GM10847 (cell line): ENCODE results near the gene SLC19A1.

Source experiments
- POLR2A ChIP-seq: IDR thresholded peaks from 2 replicates; pipeline ENCODE4 v1.6.1; 2011; ENCODE audit not compliant: insufficient read length; ENCODE audit errors: extremely low read depth

SLC19A1 gene

DNA sequence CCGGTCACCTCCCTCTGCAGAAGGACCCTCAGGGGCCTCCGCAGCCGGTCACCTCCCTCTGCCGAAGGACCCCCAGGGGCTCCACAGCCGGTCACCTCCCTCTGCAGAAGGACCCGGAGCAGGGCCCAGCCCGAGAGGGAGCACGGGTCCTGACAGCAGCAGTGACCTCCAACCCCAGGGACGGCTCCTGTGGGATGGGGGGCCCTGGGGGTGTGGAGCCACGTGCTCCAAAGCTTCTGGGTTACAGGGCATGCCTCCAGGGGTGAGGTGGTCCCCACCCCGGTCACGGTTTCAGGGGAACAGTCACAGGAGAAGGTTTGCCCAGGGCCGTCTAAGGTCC lies 40.3 kb downstream of the SLC19A1 start:
- TF ChIP-seq POLR2A = no peak

DNA sequence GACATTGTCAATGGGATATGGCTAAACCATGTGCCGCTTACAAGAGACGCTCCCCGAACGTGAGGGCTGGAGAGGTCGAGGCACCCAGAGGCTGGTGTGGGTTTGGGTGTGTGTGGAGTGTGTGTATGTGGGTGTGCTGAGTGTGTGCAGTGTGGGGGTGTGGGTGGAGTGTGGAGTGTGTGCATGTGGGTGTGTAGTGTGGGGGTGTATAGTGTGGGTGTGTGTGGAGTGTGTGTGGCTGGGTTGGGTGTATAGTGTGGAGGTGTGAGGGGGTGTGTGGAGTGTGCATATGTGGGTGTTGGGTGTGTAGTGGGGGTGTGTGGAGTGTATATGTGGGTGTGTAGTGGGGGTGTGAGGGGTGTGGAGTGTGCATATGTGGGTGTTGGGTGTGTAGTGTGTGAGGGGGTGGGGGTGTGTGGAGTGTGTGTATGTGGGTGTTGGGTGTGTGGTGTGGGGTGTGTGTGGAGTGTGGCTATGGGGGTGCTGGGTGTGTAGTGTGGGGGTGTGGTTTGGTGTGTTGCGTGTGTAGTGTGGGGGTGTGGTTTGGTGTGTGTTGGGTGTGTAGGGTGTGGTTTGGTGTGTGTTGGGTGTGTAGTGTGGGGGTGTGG lies 42.2 kb downstream of the SLC19A1 start:
- no peak for TF ChIP-seq POLR2A

DNA sequence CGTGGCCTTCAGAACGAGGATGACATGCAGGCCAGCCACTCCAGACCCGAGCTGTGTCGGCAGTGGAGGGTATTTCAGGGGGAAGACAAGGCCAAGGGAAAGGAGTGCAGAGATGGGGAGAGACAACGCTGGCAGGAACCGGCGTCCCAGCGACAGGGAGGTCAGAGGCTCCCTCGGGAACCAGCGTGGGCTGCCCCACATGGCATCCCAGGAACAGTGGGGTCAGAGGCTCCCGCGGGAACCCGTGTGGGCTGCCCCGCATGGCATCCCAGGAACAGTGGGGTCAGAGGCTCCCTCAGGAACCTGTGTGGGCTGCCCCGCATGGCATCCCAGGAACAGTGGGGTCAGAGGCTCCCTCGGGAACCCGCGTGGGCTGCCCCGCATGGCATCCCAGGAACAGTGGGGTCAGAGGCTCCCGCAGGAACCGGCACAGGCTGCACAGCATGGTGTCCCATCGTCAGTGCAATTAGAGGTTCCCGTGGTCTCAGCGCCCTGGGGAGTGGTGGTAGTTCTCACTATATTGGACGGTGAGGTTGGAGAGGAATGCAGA lies 43.0 kb downstream of the SLC19A1 start:
- TF ChIP-seq POLR2A = no peak

DNA sequence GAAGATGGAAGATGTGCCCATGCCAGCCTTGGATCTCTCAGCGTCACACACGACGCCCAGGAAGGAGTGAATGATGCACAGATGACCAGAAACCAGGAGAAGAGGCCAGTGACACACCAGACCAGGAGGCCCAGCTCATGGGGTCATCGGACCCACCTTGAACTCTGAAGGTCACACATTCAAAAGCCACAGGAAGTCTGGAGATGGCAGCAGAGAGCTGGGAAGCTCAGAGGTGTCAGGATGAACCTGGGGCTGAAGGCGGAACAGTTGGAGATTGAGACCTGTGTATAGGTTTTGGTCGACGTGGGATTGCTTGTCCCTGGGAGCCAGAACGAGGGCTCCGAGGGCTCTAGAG lies 43.6 kb downstream of the SLC19A1 start:
- no peak for TF ChIP-seq POLR2A

DNA sequence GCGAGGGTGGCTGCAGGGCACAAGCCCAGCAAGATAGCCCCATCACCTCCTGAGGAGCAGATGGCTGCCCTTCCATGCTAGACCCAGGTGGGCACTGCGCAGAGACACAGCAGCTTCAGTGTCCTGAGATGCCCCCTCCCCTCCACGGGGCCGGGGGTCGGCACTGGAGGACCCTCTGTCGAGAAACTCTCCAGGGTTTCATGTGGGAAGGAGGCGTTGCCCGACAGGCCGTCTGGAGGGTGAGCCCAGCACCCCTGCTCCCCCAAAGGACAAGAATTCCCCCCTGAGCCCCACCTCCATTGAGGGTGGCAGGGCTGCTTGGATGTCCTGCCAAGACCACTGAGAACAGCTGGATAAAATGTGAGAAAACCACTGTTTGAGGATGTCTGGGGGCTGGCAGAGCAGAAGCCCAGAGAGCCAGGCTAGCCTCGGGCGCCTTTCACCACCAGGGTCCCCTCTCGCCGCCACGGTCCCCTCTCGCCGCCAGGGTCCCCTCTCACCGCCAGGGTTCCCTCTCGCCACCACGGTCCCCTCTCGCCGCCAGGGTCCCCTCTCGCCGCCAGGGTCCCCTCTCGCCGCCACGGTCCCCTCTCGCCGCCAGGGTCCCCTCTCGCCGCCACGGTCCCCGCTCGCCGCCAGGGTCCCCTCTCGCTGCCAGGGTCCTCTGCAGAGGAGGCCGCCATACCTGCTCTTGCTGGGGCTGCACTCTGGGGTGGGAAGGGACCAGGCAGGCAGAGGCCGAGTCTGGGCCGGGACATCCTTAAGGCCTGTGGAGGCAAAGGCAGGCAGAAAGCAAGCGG lies 44.2 kb downstream of the SLC19A1 start:
- TF ChIP-seq POLR2A = no peak

DNA sequence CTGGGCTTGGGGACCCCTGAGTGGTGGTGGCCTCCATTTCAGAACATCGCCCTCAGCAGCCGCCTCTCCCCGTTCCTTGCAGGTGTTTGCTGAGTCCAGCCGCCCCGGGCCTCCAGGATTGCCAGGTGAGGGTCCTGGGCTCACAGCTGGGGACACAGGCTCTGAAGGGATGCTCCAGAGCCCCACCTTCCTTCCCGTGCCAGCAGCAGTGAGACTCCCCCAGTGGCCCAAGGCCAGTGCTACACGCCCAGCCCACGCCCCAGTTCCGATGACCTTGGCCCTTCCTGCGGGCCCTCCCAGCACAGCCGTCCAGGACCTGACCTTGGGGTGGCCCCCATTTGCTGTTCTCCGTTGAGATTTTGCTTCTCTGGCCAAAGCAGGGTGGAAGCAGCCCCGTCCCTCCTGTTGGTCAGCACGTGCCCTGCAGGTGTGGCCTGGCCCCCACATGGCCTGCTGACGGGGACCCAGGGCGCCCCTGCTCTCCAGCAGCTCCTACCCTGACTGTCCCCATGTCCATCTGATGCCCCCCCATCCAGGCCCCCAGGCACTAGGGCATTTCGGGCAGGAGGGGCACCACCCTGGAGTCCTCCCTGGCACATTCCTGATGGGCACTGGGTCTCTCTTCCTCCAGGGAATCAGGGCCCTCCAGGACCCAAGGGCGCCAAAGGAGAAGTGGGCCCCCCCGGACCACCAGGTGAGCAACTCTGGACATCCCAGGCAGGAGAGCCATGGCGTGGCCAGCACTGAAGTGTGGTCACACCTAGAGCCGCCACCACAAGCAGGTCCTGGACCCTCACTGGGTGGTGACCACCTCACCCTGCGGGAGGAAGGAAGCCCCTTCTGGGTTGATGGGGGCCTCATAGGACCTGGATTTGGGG lies 45.0 kb downstream of the SLC19A1 start:
- TF ChIP-seq POLR2A = no peak

DNA sequence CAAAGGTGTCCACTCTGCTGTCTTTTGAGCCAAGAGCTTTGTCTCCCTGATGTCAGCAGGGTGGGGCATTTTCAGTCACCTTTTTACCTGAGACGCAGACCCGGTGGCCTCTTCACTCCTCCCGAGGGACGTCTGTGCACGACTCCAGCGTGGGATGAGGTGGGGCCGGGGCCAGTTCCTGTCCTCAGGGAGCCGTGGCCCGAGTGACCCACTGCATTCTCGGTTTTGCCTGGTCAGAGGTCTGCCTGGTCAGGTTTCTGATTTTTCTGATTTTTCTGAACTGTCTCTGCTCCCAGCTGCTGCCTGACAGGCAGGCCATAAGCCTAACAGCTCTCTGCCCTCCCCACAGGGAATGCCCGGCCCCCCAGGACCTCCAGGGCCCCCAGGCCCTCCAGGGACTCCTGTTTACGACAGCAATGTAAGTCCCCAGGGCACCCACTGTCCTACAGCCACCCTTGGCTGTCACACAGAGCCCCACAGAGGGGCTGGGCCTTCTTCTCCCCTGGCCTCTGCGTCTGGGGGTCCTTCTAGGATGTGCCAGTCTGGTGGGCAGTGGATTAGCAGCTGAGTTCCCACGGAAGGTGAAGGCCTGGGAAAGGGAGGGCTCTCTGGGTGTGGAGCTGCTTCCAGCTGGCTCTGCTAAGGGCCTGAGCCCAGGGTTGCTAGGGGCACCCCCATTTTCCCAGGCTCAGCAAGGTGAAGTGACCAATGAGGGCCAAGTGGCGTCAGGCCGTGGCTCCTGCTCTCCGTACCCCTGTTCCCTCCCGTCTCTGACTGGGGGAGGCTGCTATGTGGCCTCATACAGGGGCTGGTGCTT lies 45.9 kb downstream of the SLC19A1 start:
- TF ChIP-seq POLR2A = no peak

DNA sequence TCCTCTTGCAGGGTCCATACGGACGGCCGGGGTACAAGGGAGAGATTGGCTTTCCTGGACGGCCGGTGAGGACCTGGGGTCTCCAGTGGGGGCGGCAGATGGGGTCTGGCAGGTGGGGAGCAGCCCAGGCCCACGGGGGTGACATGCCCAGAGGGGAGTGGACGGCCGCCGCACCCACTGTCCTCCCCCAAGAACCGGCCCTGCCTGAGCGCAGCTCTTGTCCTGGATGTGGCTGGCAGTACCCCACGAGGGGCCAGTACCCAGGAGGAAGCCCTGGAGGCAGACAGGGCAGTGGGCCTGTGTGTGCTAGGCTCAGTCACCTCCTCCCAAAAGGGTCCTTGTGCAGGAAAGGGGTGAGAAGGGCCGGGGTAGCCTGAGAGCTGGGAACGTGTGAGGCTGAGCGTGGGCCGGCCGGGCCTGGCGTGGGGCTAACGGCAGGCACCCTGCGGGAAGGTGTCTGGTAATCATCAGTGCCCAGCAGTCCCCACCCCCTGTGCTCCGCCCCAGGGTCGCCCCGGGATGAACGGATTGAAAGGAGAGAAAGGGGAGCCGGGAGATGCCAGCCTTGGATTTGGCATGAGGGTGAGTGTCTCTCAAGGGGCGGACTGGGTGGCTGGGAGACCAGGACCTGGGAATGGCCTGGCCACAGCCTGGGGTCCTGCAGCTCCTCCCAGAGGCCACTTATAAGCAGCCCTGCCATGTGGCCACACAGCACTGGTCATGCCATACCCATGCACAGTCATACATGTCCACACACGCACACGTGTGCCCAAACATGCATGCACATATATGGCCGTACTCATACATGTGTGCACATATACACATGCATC lies 47.2 kb downstream of the SLC19A1 start:
- TF ChIP-seq POLR2A = no peak

DNA sequence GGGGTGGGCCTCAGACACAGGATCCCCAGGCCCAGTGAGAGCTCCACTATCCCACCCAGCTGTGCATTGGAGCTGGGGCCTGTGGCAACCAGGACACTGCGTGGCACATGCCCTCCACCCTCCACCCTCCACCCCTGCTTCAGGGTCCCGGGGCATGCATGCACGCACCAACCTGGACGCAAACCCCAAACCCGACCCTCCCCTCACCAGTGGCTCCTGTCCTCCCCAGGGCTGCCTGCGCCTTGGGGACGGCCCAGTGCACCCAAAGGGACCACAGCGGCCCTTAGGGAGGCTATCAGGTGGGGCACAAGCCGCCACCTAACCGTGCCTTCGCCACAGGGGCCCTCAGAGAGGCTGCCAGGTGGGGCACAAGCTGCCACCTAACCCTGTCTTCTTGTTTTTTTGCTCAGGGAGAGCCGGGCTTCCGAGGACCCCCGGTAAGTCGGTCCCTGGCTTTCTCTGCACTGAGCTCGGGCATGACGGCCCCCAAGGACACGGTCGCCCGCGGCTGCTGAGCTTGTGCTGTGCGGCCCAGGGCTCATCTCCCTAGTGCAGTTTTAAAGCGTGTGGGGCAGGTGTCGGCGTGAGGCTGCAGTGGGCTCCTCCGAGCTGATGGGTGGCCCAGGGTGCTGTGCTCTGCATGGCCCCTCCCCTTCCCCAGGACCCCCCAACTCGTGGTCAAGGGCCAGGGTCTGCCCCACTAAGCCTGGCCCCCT lies 47.9 kb downstream of the SLC19A1 start:
- TF ChIP-seq POLR2A = no peak

DNA sequence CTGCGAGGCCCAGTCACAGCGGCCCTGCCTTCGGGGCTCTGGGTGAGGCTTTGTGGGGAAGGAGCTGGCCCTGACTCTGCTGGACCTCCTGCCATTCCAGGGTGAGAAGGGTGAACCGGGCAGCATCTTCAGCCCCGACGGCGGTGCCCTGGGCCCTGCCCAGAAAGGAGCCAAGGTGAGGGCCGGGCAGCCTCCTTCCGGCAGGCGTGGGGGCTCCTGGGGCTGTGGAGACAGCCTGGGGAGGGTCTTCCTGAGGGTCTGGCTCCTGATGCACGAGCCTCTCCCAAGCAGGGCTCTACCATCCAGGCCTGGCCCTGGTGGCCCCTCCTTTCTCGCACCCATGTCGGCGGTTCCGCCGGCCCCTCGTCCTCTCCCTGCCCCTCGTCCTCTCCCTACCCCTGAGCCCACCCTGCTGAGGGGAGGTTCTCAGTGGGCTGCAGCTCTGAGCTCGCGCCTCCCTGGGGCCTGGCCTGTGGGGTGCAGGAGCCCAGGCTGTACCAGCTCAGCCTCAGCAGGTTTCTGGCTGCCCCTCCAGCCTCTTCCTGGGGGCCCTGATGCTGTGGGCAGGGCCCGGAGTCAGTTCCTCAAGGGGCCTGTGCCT lies 48.7 kb downstream of the SLC19A1 start:
- no peak for TF ChIP-seq POLR2A

DNA sequence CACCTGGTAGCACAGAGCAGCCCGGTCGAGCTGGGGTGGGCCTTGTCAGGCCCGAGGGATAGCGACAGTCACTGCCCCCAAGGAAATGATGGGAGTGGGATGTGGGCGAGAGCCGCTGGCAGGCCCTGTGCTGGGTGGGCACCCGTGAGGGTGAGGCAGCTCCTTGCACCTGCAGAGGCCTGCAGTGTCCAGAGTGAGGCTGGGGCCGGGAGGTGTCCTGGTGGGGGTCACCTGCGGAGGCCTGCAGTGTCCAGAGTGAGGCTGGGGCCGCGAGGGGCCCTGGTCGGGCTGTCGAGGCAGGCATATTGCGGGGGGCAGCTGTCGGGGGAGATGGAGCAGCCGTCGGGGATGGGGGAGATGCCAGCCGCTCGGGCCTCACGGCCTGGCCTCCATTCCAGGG lies 49.5 kb downstream of the SLC19A1 start:
- TF ChIP-seq POLR2A = no peak

DNA sequence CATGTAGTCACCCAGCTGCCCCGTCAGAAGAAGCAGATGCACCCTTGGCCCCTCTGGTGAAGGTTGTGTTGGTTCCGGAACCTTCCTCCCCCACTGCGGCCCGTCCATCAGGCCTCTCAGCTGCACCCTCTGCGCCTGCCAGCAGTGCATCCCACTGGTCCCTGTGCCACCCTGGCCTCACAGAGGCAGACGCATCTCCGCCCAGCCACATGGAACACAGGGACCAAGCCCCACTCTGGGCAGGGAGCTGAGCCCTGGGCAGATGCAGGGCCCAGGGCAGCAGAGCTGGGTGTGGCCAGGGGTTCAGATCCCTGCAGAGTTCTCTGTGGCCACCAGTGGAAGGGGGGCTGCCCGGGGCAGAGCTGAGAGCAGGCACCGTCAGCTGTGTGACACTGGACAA lies 50.6 kb downstream of the SLC19A1 start:
- TF ChIP-seq POLR2A = no peak

DNA sequence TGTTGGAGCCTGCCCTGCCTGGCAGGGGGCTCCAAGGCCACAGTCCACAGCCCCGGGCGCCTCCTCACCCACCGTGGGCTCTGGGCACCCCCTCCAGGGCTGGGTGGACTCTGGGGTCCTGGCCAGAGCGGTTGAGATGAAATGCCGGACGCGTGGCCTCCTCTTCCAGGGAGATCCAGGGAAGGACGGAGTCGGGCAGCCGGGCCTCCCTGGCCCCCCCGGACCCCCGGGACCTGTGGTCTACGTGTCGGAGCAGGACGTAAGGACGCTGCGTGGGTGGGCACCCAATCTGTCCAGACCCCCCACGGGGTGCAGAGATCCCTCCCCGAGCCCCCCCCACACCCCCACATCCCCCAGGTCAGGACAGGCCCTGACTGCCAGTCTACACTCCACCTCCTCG lies 51.2 kb downstream of the SLC19A1 start:
- TF ChIP-seq POLR2A = no peak
